Activated B cell treated with CpG ODN at 0.5 μM for 24 hours (primary cell): ENCODE measurements around the gene THRA. TPM values are rescaled to one million over a fixed set of nuclear protein-coding genes. Genes with fewer than 3 reads are reported as not detected.

Experiments used
- ATAC-seq: fragments of 200-7000 bp; cut with Tn5 transposase; one replicate; pipeline ENCODE4 v1.10.0; 2021; ENCODE audit warnings: low read depth, mild to moderate bottlenecking, moderate library complexity
- CTCF ChIA-PET: fragments of 350-600 bp; sonication (Branson Sonifier 250); formaldehyde crosslinking; loops from one replicate; lab custom pipeline; 2021; ENCODE audit warnings: antibody characterized with exemption; lab: Charles Lee
- POLR2A ChIA-PET: fragments of 350-600 bp; sonication (Branson Sonifier 250); formaldehyde crosslinking; loops from one replicate; lab custom pipeline; 2021; ENCODE audit warnings: antibody characterized with exemption; lab: Charles Lee
- DNase-seq: peaks from one replicate; pipeline ENCODE4 v3.0.0; 2022
- H3K27ac Mint-ChIP-seq: one replicate; pipeline ENCODE4 v1.8.0; 2020; ENCODE audit warnings: mixed read lengths
- H3K27me3 Mint-ChIP-seq: one replicate; pipeline ENCODE4 v1.8.0; 2021; ENCODE audit warnings: mixed read lengths
- H3K36me3 Mint-ChIP-seq: one replicate; pipeline ENCODE4 v1.8.0; 2021; ENCODE audit warnings: low read depth, mixed read lengths
- H3K4me1 Mint-ChIP-seq: one replicate; pipeline ENCODE4 v1.8.0; 2021; ENCODE audit warnings: mixed read lengths
- H3K4me3 Mint-ChIP-seq: one replicate; pipeline ENCODE4 v1.8.0; 2020; ENCODE audit warnings: mild to moderate bottlenecking, mixed read lengths
- H3K9me3 Mint-ChIP-seq: one replicate; pipeline ENCODE4 v1.8.0; 2020; ENCODE audit warnings: mixed read lengths
- intact Hi-C: fragments of 100-400 bp; cut with micrococcal nuclease; formaldehyde crosslinking; loops from one replicate; pipeline ENCODE4 v1.15.1; 2024
- total RNA-seq: library from RNA; stranded (reverse); gene quantifications from 2 replicates; pipeline ENCODE4 v1.2.3, GENCODE V29; 2022
- TF ChIP-seq, protein P1 (sequence below): fragments of 200-600 bp; IDR thresholded peaks from one replicate; pipeline ENCODE4 v1.8.0; 2022; ENCODE audit warnings: antibody characterized with exemption, mild to moderate bottlenecking

THRA gene
- total RNA-seq, 1 donor from 2014 or later = 5.9 TPM

DNA sequence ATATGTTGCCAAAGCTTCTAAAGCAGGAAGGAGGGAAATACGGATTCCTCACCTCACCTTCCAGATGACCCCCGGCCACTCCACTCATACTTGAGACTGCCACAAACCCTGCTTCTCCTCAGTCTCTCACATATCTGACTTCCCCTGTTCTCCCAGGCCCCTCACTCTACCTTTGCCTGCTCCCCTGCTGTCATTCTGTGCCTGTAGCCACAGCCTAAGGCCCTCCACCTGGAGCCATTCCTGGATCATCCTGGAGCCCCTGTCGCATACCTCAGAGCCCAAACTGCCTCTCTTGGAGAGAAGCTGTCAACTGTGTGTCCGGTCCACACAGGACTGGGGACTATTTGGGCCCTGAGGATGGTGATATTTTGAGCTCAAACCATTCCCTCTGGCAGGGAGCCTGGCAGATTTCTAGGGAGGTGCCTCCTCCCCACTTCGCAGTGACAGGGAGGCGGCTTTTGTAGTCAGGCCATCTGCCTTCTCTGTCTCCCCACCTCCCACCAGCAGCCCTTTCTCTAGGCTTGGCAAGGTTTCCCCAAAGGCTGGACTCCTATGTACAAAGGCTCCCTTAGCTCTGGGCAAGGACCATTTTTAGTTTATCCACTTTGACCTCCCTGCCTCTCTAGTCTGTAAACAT lies 6.3 kb upstream of the THRA start:
- ChIA-PET CTCF (no interaction called here), POLR2A (interaction anchor here (1.0 kb wide), 1 partner anchor 55 kb away, joined by 3 read pairs; no protein-coding TSS in a partner anchor)
- Mint-ChIP-seq H3K4me3 (peak overlapping the region; percentile 11), H3K27me3 (peaks cover 5% of the 10 kb centered on the region), H3K4me1 (peaks cover 15% of the 10 kb centered on the region), H3K9me3 (no peaks in the 10 kb centered on the region), H3K27ac (no peak overlapping the region), H3K36me3 (peaks cover 19% of the 10 kb centered on the region)
- TF ChIP-seq, protein P1, sequence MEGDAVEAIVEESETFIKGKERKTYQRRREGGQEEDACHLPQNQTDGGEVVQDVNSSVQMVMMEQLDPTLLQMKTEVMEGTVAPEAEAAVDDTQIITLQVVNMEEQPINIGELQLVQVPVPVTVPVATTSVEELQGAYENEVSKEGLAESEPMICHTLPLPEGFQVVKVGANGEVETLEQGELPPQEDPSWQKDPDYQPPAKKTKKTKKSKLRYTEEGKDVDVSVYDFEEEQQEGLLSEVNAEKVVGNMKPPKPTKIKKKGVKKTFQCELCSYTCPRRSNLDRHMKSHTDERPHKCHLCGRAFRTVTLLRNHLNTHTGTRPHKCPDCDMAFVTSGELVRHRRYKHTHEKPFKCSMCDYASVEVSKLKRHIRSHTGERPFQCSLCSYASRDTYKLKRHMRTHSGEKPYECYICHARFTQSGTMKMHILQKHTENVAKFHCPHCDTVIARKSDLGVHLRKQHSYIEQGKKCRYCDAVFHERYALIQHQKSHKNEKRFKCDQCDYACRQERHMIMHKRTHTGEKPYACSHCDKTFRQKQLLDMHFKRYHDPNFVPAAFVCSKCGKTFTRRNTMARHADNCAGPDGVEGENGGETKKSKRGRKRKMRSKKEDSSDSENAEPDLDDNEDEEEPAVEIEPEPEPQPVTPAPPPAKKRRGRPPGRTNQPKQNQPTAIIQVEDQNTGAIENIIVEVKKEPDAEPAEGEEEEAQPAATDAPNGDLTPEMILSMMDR = no peak
- intact Hi-C loops = no loop called here
- DNase-seq (no peak), ATAC-seq (no peak)

- H3K27me3 Mint-ChIP-seq = peaks cover 5% of the 10 kb centered on the region
- H3K27ac Mint-ChIP-seq = no peak overlapping the region
- H3K9me3 Mint-ChIP-seq = no peaks in the 10 kb centered on the region
- H3K4me3 Mint-ChIP-seq = no peak overlapping the region
- H3K36me3 Mint-ChIP-seq = peaks cover 5% of the 10 kb centered on the region
- POLR2A ChIA-PET = interaction anchor here (0.5 kb wide), 1 partner anchor 34 kb away, joined by 3 read pairs; no protein-coding TSS in a partner anchor
- ATAC-seq (no peak), DNase-seq (no peak)
- CTCF ChIA-PET = interaction anchor here (1.3 to 1.5 kb wide), 2 partner anchors 45 to 55 kb away, joined by 3 to 4 read pairs; no protein-coding TSS in a partner anchor
- intact Hi-C loops = no loop called here
- TF ChIP-seq, protein P1 = no peak
- peaks cover 22% of the 10 kb centered on the region for H3K4me1 Mint-ChIP-seq
These were observed 4.5 kb upstream of the THRA start for GRCh38 chr17:40058186-40058784.

GRCh38 chr17:40058865-40059264 lies 3.9 kb upstream of the THRA start:
- Mint-ChIP-seq H3K27ac (no peak overlapping the region), H3K27me3 (peaks cover 5% of the 10 kb centered on the region)
- CTCF ChIA-PET = interaction anchor here (1.3 to 1.5 kb wide), 2 partner anchors 45 to 54 kb away, joined by 3 to 4 read pairs; no protein-coding TSS in a partner anchor

DNA sequence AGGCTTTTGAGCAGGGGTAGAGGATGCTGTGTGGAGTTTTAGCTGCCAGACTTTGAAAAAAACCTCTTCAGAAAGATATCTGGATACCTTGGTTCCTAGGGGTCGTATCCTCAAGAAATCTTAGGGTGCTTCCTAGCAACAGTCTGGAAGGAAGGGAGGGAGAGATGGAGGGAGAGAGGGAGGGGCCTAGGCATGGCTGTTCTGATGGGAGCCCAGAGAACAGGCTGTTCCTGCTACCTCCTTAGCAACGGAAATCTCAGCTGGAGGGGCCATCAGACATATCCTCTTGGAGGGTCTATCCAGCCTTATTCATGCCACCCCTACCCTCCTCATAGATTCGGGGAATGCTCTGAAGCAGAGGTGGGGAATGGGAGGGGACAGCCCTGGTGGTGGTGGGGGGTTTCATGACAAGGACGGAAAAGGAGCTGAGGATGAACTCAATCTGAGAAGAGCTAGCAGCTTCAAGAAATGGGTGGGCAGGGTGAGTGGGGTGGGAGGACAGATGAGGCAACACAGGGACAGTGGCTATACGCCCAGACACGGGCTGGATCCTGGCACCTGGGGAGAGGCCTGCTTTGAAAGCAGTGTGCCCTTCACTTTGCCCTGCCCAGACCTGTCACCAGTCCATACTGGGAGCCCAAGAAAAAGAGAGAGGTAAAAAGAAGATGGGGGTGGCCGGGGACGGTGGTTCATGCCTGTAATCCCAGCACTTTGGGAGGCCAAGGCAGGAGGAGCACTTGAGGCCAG lies 2.9 kb upstream of the THRA start:
- Mint-ChIP-seq H3K27ac (no peak overlapping the region), H3K4me1 (peaks cover 24% of the 10 kb centered on the region), H3K9me3 (no peaks in the 10 kb centered on the region), H3K36me3 (no peaks in the 10 kb centered on the region), H3K27me3 (peaks cover 5% of the 10 kb centered on the region), H3K4me3 (no peak overlapping the region)
- no peak for ATAC-seq
- TF ChIP-seq, protein P1 = no peak
- ChIA-PET CTCF (interaction anchor here (0.9 kb wide), 1 partner anchor 52 kb away, joined by 3 read pairs; no protein-coding TSS in a partner anchor), POLR2A (interaction anchor here (0.7 kb wide), 1 partner anchor 51 kb away, joined by 3 read pairs; no protein-coding TSS in a partner anchor)
- intact Hi-C loops = no loop called here
- DNase-seq = no peak

More at GRCh38 chr17:40058865-40059264, 3.9 kb upstream of the THRA start:
- Mint-ChIP-seq H3K4me3 (no peak overlapping the region), H3K9me3 (no peaks in the 10 kb centered on the region), H3K36me3 (peaks cover 5% of the 10 kb centered on the region), H3K4me1 (peaks cover 24% of the 10 kb centered on the region)
- intact Hi-C loops = no loop called here
- TF ChIP-seq, protein P1 = no peak
- ATAC-seq = no peak
- POLR2A ChIA-PET = no interaction called here
- DNase-seq = no peak
